CD4-positive, alpha-beta T cell treated with Interferon gamma for 1 hour (primary cell): ENCODE results near the gene BUD13.

Experiments
- DNase-seq: peaks from one replicate; pipeline ENCODE4 v3.0.0-alpha.2; 2020

The BUD13 gene

DNA sequence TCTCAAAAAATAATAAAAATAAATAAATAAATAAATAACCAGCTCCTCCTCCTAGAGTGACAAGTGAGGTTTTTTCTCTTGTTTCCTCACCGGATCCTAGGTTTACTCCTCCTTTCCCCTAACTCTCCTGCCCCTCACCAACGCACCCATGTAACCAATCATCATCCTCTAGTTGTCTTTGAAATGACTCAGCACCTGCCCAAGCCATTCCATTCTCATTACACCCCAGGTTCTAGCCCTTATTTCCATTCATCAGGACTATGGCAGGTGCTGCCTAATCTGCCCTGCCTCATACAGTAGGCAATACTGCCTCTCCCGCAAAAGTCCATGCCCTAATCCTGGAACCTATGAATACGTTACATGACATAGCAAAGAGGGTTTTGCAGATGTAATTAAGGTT, 60.4 kb downstream of the BUD13 start:
- DNase-seq = no peak

DNA sequence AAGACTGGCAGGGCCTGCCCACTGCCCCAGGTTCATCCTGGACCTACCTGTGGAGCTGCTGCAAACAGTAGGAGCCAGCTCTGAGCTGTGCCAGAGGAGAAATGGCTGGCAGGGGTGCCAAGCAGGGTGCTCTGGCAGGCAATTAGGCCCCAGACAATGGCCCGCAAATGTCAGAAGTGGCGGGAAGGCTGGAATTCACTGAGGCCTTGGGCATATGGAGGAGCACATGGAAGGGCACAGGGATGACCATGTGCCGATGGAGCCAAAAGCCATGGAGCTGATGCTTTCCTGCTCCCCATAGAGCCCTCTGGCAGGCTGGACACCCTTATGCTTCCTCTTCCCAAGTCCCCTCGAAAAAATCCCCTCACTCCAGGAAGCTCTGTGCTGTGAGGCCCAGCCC, 62.0 kb downstream of the BUD13 start:
- DNase-seq = no peak

DNA sequence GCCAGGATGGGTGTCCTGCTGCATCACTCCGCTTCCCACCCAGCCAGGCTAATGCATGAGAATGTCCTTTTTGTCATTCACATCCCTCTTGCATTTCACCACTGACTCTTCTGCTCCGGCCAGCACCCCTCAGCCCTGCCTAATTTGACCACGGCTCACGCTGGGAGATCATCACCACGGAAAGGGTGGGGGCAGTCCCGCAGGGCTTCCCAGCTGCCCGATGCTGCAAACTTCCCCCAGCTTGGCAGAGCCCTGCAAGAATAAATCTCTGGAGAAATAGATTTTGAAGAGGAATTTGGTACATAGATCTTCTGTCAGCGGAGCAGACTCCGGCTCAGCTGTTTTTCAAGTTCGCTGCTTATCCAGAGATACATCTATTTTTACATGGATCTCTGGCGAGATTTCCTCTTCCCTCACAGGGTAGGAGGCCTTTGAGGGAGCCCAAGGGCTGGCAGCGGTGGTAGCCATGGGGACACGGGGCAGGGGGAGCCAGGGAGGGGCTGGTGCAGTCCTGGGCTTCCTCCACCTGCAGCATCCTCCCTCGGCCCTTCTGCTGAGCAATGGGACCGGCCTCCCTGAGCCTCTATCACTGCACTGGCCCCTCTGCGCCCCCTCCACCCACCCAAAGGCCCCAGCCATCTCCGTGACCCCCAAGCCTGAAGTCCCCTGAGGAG, 62.6 kb downstream of the BUD13 start:
- no peak for DNase-seq

DNA sequence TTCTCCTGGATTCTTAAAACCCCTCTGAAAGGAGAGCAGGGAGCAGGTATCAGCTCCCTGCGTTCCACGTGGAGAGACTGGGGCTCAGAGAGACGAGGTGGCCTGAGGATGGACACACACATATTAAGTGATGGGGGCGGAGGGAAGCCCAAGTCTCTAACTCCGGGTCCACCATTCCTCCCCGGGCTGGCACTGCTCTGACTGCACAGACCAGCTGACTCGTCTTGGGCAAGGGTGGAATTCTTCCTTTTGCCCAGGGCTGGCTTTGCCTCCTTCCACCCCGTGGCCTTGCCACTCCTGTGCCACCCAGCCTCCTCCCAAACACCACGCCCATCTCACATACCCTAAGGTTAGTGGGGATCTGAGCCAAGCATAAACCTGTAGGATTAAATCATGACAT, 65.0 kb downstream of the BUD13 start:
- no peak for DNase-seq

DNA sequence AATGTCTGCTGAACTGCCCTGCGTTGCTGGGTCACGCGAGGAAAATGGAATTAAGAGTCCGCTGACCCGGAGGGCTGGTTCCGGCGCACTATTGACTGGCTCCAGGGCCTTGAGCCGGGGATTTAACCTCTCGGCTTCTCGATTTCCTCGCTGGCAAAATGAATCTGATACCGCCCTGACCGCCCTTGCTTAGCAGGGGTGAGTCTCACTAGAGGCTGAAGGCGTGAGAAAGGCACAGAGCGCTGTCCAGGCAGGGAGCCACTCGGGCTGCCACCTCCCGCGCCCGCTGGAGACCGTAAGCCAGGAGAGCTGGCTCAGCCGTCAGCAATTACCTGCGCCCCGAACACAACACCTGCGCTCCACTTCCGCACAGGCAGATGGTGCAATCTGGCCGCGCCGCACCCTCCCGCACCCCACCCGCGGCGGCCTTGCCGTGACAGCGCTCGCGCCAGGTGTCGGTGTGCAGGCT, 65.6 kb downstream of the BUD13 start:
- DNase-seq = no peak

DNA sequence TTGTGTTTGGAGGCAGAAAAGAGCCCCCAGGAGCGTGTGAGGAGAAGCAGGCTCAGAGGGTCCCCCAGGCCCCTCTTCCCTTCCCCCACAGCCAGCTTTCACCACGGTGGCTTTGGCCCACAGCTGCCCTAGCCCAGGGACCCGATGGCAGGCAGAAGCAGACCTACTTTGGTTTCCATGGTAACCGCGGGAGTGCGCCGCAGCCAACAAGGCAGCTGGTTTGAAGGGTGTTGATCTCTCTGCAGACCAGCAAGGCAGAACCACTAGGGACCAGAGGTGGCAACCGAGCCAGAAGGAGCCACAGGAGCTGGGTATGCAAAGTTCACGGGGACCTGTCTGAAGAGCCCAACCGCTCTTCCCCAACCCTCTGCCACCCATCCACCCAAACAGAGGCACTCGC, 69.4 kb downstream of the BUD13 start:
- no peak for DNase-seq

DNA sequence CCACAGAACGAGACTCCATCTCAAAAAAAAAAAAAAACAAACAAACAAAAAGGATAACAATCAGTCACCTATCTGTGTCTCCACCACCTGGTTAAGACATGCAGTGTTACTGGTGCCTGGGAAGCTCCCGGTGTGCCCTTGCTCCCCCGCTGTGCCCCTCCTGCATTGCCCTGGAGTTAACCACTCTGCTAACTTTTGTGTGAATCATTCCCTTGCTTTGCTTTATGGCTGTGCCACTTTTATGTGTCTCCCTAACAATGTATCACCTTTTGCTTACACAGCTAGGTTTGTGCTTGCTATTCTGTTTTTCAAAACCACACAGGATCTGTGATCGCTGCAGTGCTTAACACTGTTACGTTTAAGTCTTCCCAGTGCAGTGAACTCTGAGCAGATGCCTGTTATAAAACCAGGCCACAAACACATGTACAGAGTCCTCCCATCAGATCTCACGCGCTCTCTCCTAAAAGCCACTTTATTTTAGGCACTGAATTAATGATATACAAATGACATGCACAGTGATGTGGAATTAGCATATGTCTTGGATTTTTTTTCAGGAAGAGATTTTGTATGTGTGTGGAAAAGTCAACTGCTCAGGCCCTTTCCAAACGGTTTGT, 69.9 kb downstream of the BUD13 start:
- DNase-seq = no peak

DNA sequence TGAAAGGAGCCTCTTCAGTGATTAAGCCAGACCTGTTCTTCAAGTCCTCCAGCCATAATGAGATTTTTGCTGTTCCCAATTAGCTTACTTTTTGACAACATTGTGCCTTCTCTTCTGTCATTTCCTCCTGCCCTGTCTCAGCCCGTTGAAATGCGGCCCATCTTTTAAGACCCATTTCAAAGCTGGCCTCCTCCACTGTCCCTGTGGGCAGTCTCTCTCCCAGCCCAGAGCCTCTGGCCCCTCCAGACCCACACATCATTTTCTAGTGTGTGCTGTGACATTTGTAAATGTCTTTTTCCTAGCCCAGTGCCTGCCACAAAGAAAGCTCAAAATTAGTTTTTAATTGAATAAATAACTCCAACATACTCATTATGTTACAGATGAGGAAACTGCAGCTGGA, 70.9 kb downstream of the BUD13 start:
- DNase-seq = no peak

DNA sequence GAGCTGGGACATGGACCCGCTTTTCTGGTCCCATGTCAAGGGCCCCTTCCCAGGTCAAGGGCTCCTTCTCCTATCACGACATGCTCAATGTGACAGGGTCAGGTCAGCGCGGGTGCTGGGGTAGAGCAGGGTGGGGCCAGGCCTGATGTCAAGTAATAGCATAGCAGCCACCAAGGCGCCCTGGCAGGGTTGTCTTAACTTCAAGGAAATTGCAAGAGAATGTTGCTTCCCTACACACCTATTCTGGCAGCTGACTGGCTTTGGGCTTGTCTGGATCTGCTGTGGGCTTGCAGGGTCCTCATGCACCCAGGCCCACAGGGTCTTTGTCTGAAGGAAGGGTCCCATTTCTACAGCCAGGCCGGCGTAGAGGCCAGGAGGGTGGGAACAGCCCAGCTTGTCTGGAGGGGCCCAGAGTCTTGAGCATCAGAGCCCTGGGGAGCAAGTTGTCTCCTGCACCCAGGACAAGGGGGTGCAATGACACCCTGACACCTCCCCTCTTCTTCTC, 71.4 kb downstream of the BUD13 start:
- no peak for DNase-seq

DNA sequence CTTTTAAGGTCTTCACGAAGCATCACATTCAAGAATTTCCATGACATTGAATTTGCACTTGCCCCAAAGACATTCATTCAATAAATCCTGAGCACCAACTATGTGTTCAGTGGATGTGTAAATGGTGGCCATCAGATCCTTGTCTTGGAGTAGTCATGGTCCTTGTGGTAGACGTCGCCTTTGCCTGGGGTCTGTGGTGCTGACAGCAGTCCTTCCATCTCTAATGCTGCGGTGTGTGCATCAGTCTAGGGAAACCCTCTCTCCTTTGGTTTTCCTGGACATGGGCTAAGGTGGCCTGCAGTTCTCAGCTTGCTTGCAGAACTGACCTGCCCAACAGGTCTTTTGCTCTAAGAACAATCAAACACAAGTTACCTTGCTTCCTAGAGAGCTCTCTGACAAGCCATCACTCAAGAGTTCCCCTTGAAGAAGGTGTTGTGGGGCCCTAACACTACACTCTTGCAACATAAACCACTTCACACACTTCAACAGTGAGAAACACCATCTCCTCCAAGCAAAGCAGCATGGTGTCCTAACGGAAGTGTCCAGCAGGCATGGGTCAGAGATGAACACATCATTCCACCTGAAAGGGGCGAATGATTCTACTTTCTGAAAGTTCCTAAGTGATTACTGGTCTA, 72.1 kb downstream of the BUD13 start:
- DNase-seq = no peak
